Activated CD4-positive, alpha-beta T cell treated with anti-CD3 and anti-CD28 coated beads for 24 hours (primary cell): ENCODE data around the gene KBTBD8.

Experiments used
- DNase-seq, 2 donors: peaks; one replicate each; pipeline ENCODE4 v3.0.0-alpha.2; 2020; ENCODE audit warnings: low read depth in 2 of 2

The KBTBD8 gene

GRCh38 chr3:66997560-66998112 lies 471 bp upstream of the KBTBD8 start:
- no peak for DNase-seq

DNA sequence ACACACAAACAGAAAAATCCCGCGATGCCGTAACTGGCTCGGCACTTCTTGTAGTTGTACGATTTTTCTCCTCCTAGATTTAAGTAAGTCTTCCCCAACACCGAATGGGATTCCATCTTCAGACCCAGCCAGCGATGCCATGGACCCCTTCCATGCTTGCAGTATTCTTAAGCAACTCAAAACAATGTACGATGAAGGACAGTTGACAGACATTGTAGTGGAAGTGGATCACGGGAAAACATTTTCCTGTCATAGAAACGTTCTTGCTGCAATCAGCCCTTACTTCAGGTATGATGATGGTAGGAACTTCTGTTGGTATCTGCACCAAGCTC lies 763 bp downstream of the KBTBD8 start:
- no peak for DNase-seq

- no peak for DNase-seq
Observed at GRCh38 chr3:67000009-67000408, 1.9 kb downstream of the KBTBD8 start.

DNA sequence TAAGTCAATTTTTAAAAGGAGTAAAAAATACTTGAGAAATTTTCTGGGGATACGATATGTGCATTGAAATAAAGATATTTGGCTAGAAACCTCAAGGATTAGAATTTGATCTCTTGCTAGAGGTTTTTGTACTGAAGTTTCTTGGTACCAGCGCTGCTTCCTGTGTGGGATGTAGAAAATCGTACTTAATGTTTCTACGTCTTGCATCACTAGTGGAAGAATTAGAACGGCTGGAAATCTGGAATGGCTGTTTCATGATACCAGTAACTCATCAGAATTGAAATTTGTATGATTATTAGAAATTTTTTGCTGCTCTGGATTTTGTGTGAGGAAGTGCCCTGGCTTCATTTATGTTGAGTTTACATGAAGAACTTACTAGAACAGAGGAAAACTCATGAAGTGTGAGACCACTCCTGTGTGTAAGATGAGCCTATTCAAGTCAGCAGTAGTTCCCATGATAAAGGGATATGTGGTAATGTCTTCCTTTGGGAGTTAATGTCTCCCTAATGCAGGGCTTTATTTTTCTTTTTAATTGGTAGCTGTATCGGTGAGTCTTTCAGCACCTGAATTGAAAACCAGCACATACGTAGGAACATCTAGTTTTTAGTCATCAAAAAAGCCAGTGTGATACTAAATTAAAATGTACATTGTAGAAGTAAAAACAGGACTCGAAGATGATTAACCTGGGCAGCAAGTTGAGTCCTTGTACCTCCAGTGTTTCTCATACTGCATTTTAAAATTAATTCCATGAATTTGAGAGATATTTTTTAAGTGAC lies 3.2 kb downstream of the KBTBD8 start:
- no peak for DNase-seq

DNA sequence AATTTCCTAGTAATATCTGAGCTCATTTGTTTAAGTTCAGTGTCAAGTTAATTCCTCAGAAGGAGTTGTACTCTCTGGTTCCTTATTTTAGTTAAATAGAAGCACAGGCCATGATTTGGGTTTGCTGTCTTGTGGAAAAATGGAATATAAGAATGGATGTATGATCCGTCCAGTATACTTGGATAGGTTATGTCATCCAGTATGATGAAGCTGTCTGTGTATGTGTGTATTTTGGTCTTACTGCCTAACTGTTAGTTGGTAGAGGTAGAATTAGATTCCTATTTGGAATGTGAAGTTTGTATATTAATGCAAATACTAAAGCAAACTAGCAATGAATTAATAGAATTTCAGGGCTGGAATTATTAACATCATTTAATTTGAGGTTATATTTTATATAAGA lies 7.9 kb downstream of the KBTBD8 start:
- DNase-seq = no peak

GRCh38 chr3:67006460-67006859 lies 8.4 kb downstream of the KBTBD8 start:
- no peak for DNase-seq

DNA sequence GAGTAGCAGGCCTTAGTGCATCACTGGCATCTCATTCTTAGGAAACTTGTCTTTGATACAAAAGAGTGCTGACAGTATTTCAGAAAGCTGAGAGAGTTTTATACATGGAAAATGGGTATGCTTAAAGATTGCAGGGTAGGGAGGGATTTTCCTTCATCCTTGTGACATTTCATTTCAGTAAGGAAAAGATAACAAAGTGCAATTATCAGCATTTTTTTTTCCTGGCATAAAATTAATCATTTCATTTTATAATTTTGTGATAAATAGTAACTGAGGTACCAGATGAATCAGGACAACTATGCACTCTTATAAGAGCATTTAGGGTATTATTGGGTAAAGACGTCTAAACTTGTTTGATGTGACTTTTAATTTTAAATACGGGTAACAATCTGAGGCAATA lies 10.3 kb downstream of the KBTBD8 start:
- DNase-seq = no peak

DNA sequence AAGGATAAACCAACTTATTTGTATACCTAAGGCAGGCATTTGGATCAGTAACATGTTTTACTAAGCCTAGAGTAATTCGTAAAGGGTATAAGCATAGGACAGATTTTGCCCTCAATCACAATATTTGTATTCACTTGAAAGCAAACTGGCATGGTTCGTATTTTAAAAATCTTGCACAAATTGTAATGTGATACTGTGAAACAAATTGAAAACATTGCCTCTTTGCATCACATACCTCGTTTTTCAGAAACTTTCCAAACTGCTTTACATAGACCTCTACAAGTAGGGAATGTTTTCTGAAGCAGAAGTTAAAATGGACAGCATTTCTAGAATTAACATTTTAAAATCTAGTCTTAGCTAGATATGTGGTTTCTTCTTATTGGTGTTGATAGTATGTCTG lies 11.6 kb downstream of the KBTBD8 start:
- DNase-seq = no peak

- DNase-seq = no peak
Observed at GRCh38 chr3:67011414-67012131, 13.5 kb downstream of the KBTBD8 start.

DNA sequence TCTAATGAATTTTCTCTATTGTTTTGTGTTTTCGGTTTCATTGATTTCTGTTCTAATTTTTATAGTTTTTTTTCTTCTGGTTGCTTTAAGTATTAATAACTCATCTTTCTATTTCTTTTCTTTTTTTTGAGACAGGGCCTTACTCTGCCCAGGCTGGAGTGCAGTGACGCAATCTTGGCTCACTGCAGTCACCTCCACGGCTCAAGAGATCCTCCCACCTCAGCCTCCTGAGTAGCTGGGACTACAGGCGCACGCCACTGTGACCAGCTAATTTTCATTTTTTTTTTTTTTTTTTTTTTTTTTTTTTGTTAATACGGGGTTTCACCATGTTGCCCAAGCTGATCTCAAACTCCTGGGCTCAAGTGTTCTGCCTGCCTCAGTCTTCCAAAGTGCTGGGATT lies 14.5 kb downstream of the KBTBD8 start:
- DNase-seq = no peak

DNA sequence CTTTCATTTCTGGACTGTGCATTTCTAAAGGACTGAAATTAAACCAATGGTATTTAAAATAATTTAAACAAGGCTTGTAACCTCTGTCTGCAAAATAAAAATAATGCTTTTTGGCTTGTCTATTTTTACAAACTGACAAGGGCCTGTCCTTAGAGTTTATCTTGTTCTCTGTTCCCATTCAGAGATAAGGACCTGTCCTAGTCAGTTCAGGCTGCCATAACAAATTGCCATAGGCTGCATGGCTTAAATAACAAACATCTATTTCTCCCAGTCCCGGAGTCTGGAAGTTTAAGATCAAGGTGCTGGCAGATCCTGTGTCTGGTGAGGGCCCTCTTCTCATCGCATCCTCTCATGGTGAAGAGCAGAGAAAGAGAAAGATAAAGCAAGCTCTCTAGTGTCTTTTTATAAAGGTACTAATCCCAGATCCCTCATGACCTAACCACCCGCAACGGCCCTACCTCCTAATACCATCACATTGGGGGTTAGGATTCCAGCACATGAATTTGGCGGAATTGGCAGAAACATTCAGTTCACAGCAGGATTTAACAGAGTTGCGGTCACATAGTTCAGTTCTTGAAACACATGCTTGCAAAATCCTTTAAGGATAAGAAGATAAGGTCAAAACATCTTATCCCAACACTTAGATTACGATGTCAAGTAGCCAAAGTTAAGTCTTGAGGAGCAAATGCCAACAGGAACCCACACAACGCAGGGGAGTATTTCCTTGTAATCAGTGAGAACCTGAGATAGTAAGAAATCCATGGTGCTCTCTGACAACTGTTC lies 17.8 kb downstream of the KBTBD8 start:
- no peak for DNase-seq

GRCh38 chr3:67016522-67017080 lies 18.5 kb downstream of the KBTBD8 start:
- no peak for DNase-seq

GRCh38 chr3:67017211-67017610 lies 19.1 kb downstream of the KBTBD8 start:
- DNase-seq = no peak

DNA sequence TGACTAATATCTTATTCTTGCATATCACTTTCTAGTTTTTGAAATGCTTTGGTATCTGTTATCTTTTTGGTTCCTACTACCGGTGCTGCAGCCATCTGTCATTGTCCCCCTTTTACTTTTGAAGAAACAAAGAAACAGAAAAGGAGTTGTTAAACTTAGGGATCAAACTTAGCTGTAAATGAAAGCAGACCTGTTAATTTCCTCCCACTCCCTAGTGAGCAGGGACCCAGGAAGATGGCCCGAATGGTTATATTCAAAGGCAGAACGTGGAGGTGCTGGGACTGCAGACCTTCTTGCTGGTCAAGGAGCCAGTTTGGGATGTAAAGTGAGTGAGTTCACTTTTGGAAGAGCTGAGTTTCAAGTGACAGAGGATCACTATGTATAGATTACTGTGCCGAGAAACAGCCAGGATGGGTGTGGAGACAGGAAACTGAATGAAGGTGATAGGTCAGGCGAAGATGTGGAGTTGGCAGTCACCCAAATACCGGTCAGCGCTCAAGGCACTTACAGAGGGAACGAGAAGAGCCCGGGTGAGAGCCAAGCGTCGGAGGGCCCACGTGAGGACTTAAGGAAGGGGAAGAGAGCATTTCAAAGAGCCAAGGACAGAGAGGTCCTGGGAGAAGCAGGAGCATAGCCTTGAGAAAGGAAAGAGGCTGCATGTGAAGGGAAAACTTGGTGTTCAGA lies 20.1 kb downstream of the KBTBD8 start:
- DNase-seq = no peak

DNA sequence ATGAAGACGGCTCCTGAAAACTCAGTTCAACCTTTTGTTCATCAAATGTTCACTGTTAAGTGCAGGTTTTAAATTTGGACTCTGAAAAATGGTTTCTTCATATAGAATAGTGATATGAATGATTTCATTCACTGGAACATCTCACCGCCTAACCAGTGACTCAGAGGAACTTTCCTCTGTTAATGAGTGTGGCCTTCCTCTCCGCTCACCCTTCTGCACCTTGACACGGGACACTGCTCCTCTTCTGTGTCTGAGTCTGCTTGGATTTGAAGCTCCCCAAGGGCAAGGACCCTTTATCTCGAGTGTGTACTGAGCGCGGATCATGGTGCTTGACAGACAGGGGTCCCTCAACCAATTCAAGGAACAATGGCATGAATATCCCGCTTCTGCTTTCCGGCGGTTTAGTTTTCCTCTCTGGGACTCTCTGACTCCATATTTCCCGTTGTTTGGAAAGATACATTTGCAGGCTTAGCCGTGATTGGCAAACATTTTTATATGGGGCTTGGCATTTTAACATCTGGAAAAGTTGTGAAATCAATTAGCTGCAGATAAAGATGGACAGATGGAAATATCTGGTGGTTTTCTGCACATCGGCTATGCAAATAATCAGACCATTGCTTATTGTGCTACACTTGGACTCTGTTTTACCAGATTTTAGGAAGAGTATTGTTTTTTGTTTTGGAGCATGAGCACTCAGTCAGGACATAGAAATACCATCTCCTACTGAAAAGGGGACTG lies 20.9 kb downstream of the KBTBD8 start:
- DNase-seq = no peak

DNA sequence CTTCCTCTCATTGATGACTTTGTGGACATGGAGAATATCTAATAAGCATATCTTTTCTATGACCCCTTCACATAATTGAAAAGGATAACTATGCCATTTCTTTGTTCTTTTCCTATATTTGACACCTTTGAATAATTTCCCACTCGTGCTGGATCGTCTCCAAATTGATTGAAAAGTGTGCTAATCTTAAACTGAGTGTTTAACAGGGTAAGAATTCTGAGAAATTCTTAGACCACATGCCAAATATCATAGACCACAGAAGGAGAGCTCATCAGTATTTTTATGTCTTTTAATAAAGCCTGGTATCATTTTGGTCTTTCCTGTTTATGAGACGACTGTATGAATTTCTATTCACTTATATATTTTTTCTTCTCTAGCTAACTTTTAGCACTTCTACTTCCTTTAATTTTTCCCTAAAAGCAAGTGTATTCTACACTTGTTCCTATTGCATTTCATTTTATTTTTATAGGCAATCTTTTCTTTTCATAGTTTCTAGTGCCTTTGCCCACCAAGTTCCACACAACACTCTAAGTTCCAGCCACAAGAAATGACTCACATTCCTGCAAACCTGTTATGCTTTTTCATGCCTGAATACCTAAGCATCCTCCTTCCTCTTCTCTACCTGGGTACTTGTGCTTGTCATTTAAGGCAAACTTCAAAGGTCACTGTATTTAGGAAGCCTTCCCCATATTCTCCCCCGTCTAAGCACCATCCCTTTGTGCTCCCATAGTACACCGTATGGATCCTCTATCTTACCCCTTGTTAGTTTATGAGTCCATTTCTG lies 30.1 kb downstream of the KBTBD8 start:
- no peak for DNase-seq

- no peak for DNase-seq
Observed at GRCh38 chr3:67030785-67031740, 33.0 kb downstream of the KBTBD8 start.

DNA sequence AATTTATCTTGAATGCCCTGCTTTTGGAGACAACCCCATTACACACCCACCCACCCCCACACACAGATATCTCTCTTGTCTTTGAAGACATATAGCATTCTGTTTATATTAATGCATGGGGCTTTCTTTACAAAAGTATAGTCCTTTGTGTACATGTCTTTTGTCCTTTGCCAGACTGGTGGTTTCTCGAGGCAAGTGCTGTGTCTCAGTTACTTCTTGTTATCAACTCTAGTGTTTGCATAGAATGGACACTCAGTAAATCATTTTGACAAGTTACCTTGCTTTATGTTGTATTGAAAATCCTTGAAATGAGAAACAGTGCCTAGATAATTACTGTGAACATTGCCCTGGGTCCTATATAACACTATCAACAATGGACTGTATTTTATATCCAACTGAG lies 33.9 kb downstream of the KBTBD8 start:
- DNase-seq = no peak

DNA sequence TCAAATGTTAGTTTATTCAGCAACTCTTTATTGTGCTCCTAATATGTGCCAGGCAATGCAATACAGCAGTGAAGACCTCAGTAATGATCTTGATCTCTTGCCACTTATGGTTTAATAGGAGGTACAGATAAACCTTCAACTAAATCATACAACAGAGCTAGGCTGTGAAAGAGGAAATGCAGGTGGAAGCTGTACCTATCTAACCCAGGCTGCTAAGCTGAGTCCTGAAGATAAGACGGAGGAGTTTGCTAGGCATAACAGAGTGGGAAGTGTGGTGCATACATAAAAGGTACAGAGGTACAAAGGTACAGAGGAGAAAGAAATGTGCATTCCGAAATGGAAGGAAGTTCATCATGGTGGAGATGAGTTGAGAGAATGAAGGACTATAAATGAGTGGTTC lies 35.0 kb downstream of the KBTBD8 start:
- no peak for DNase-seq
